HepG2 (cell line): Measurements from ENCODE around the gene C6orf136. TPM values are rescaled to one million over a fixed set of nuclear protein-coding genes. Genes with fewer than 3 reads are reported as not detected.
A peak's percentile ranks its signal among the peaks of the same experiment; 100 is the strongest.

ENCODE experiments used
- ATRX ChIP-seq: sonication (generic); formaldehyde crosslinking; IDR thresholded peaks from 2 replicates; pipeline ENCODE4 v1.4.0; 2020; ENCODE audit warnings: missing genetic modification reagents, borderline replicate concordance
- FOXK1 ChIP-seq: sonication (generic); formaldehyde crosslinking; IDR thresholded peaks from 2 replicates; pipeline ENCODE4 v1.4.0; 2020; ENCODE audit warnings: low read depth, missing genetic modification reagents, borderline replicate concordance
- KLF6 ChIP-seq: IDR thresholded peaks from 2 replicates; pipeline ENCODE4 v1.8.0; 2016; ENCODE audit warnings: missing biosample characterization, missing genetic modification reagents
- MED13 ChIP-seq: sonication (generic); formaldehyde crosslinking; IDR thresholded peaks from 2 replicates; pipeline ENCODE4 v1.5.0; 2020; ENCODE audit warnings: missing genetic modification reagents
- POLR2G ChIP-seq: fragments of 200-400 bp; formaldehyde crosslinking; IDR thresholded peaks from 2 replicates; pipeline ENCODE4 v1.6.1; 2018; ENCODE audit warnings: mild to moderate bottlenecking, low read depth, low read length, moderate library complexity
- ZBTB10 ChIP-seq: sonication (generic); formaldehyde crosslinking; IDR thresholded peaks from 2 replicates; pipeline ENCODE4 v1.4.0; 2020; ENCODE audit warnings: missing genetic modification reagents, borderline replicate concordance
- ZNF318 ChIP-seq: sonication (generic); formaldehyde crosslinking; IDR thresholded peaks from 2 replicates; pipeline ENCODE4 v1.4.0; 2020; ENCODE audit warnings: mild to moderate bottlenecking, missing genetic modification reagents
- ZNF646 ChIP-seq: sonication (generic); formaldehyde crosslinking; IDR thresholded peaks from 2 replicates; pipeline ENCODE4 v1.9.0; 2021; ENCODE audit warnings: mild to moderate bottlenecking, missing genetic modification reagents
- polyA plus RNA-seq, 8 experiments: library from polyadenylated mRNA; depleted of rRNA in 3 of 8; stranded (reverse) in 7 of 8; unstranded in 1 of 8; fragments of >200 nt; fragmentation: Illumina TruSeq in 4 of 8; extraction: Trizol in 4 of 8; gene quantifications; 2 replicates each; pipeline versions ENCODE4 v1.2.1 to v1.2.3, GENCODE V29; 2011 to 2016; ENCODE audit warnings: low read depth in 4 of 8, missing spikeins in 1 of 8, mixed read lengths in 1 of 8; ENCODE audit not compliant: insufficient read depth in 1 of 8
- total RNA-seq, 5 experiments: library from RNA; depleted of rRNA; stranded (reverse); fragments of >200 nt; fragmentation: Illumina TruSeq; extraction: Trizol; gene quantifications; 2 replicates each; pipeline ENCODE4 v1.2.3, GENCODE V29; 2016; ENCODE audit warnings: low read depth in 1 of 5

The C6orf136 gene
- total and polyA plus RNA-seq, 2 of the 13 experiments (the other 11 are each of a cell fraction or from before 2014, with no cell fraction given), result 12.0 to 26.2 TPM

GRCh38 chr6:30616811-30617564 is 29.9 kb upstream of the C6orf136 start, which contains the start of gene PPP1R10 (continued):
- peak; percentile 99 for TF ChIP-seq POLR2G
- TF ChIP-seq ZNF646 (CRISPR knock-in tag), result no peak
- TF ChIP-seq MED13 (CRISPR knock-in tag), result peak; percentile 38; the same call in 1 of the 2 replicates
- TF ChIP-seq FOXK1, result peak; percentile 67
- peak; percentile 100 for TF ChIP-seq KLF6
- TF ChIP-seq ZBTB10 (CRISPR knock-in tag), result peak; percentile 56; the same call in 1 of the 2 replicates
- TF ChIP-seq ATRX (CRISPR knock-in tag), result no peak
- TF ChIP-seq ZNF318 (CRISPR knock-in tag), result peak; percentile 58; the same call in 1 of the 2 replicates
